SK-N-SH (cell line): ENCODE measurements around the gene ZCWPW2. TPM values are rescaled to one million over a fixed set of nuclear protein-coding genes. Genes with fewer than 3 reads are reported as not detected.

Experiments used
- CTCF ChIA-PET: fragments of 300-600, 350-600 bp; formaldehyde crosslinking; extraction: SDS; loops from one replicate; lab custom pipeline; 2021; lab: Yijun Ruan, JAX
- POLR2A ChIA-PET: fragments of 350-600 bp; sonication (Branson Sonifier 250); formaldehyde crosslinking; extraction: SDS; loops from one replicate; lab custom pipeline; 2020; ENCODE audit warnings: antibody characterized with exemption, inconsistent platforms; lab: Yijun Ruan, JAX
- DNase-seq: peaks from one replicate; pipeline ENCODE4 v3.0.0; 2012
- H2AFZ ChIP-seq: fragments of 200-600 bp; sonication (generic); 2 replicates; pipeline ENCODE4 v1.8.1; 2016; ENCODE audit warnings: antibody characterized with exemption, mild to moderate bottlenecking, low read depth
- H3F3A ChIP-seq: fragments of 200-600 bp; sonication (generic); replicated peaks from 2 replicates; pipeline ENCODE3; 2016; ENCODE audit warnings: antibody characterized with exemption, mild to moderate bottlenecking; ENCODE audit not compliant: insufficient read depth
- H3K27ac ChIP-seq, 2 experiments: fragments of 200-500 bp in 1 of 2; fragments of 200-600 bp in 1 of 2; sonication (Bioruptor generic) in 1 of 2; sonication (generic), shearing (Covaris generic) in 1 of 2; 2 replicates each; pipeline versions ENCODE4 v1.5.1 to v1.6.1; 2014 to 2016; ENCODE audit warnings: low read depth in 2 of 2, inconsistent platforms in 1 of 2, low read length in 1 of 2, mild to moderate bottlenecking in 1 of 2, mixed read lengths in 1 of 2
- H3K27me3 ChIP-seq: fragments of 200-600 bp; sonication (generic), shearing (Covaris generic); 2 replicates; pipeline ENCODE4 v1.6.1; 2016; ENCODE audit warnings: mixed run types; ENCODE audit not compliant: insufficient read depth
- H3K36me3 ChIP-seq, 2 experiments: fragments of 200-500 bp in 1 of 2; fragments of 200-600 bp in 1 of 2; sonication (Bioruptor generic) in 1 of 2; sonication (generic) in 1 of 2; replicated peaks in 1 of 2; 2 replicates each; pipeline versions ENCODE3 to v1.5.1; 2014 to 2016; ENCODE audit warnings: low read length in 1 of 2, mild to moderate bottlenecking in 1 of 2; ENCODE audit not compliant: insufficient read depth in 2 of 2, control insufficient read depth in 1 of 2
- H3K4me1 ChIP-seq, 2 experiments: fragments of 200-500 bp in 1 of 2; fragments of 200-600 bp in 1 of 2; sonication (Bioruptor generic) in 1 of 2; sonication (generic), shearing (Covaris generic) in 1 of 2; 2 replicates each; pipeline versions ENCODE4 v1.5.1 to v1.6.1; 2014 to 2016; ENCODE audit warnings: low read depth in 1 of 2, low read length in 1 of 2, mixed run types in 1 of 2; ENCODE audit not compliant: insufficient read depth in 2 of 2, control insufficient read depth in 1 of 2
- H3K4me2 ChIP-seq: fragments of 200-600 bp; sonication (generic), shearing (Covaris generic); 2 replicates; pipeline ENCODE4 v1.6.1; 2017; ENCODE audit warnings: mixed run types
- H3K4me3 ChIP-seq, 2 experiments: fragments of 200-500 bp in 1 of 2; fragments of 200-600 bp in 1 of 2; sonication (Bioruptor generic) in 1 of 2; sonication (generic), shearing (Covaris generic) in 1 of 2; 2 replicates each; pipeline versions ENCODE4 v1.5.1 to v1.8.1; 2014 to 2016; ENCODE audit warnings: low read depth in 2 of 2, inconsistent platforms in 1 of 2, low read length in 1 of 2, mild to moderate bottlenecking in 1 of 2, mixed read lengths in 1 of 2, moderate library complexity in 1 of 2
- H3K79me2 ChIP-seq: fragments of 200-600 bp; sonication (generic); 2 replicates; pipeline ENCODE4 v1.8.1; 2017; ENCODE audit warnings: mild to moderate bottlenecking; ENCODE audit not compliant: insufficient read depth
- H3K9ac ChIP-seq: fragments of 200-600 bp; sonication (generic); 2 replicates; pipeline ENCODE4 v1.6.1; 2017; ENCODE audit warnings: mixed run types
- H3K9me2 ChIP-seq: fragments of 200-600 bp; sonication (generic); 2 replicates; pipeline ENCODE4 v1.6.1; 2017; ENCODE audit warnings: mixed run types
- H3K9me3 ChIP-seq: fragments of 200-600 bp; sonication (generic); 2 replicates; pipeline ENCODE4 v1.6.1; 2017; ENCODE audit warnings: mixed run types, mild to moderate bottlenecking, moderate library complexity
- H4K20me1 ChIP-seq: fragments of 200-600 bp; sonication (generic); 2 replicates; pipeline ENCODE4 v1.6.1; 2017; ENCODE audit warnings: mild to moderate bottlenecking, mixed run types; ENCODE audit not compliant: insufficient read depth
- CHD2 ChIP-seq: fragments of 150-350 bp; IDR thresholded peaks from 2 replicates; pipeline ENCODE4 v1.6.1; 2018; ENCODE audit warnings: low read length; ENCODE audit not compliant: partially characterized antibody
- EP300 ChIP-seq, 2 experiments: IDR thresholded peaks; 2 replicates each; pipeline versions ENCODE4 v1.4.0 to v1.6.1; 2012; ENCODE audit warnings: borderline replicate concordance in 1 of 2, low read depth in 1 of 2, low read length in 1 of 2
- FOXM1 ChIP-seq: IDR thresholded peaks from 2 replicates; pipeline ENCODE4 v1.4.0; 2012; ENCODE audit warnings: low read depth, mild to moderate bottlenecking
- GABPA ChIP-seq: IDR thresholded peaks from 2 replicates; pipeline ENCODE4 v1.4.0; 2012; ENCODE audit warnings: low read depth, mild to moderate bottlenecking
- GATA2 ChIP-seq: sonication (generic); formaldehyde crosslinking; IDR thresholded peaks from 2 replicates; pipeline ENCODE4 v1.5.0; 2020; ENCODE audit warnings: mild to moderate bottlenecking, missing genetic modification reagents
- MAX ChIP-seq: IDR thresholded peaks from 2 replicates; pipeline ENCODE4 v1.4.0; 2012; ENCODE audit warnings: low read depth
- NFIC ChIP-seq: IDR thresholded peaks from 2 replicates; pipeline ENCODE4 v1.4.0; 2012; ENCODE audit warnings: borderline replicate concordance
- POLR2AphosphoS5 ChIP-seq: IDR thresholded peaks from 2 replicates; pipeline ENCODE4 v1.6.1; 2012; ENCODE audit warnings: low read depth, low read length
- RFX5 ChIP-seq: IDR thresholded peaks from 2 replicates; pipeline ENCODE4 v1.6.1; 2012; ENCODE audit warnings: mild to moderate bottlenecking, improper control_type of control experiment, low read length
- SMC3 ChIP-seq: IDR thresholded peaks from 2 replicates; pipeline ENCODE4 v1.6.1; 2012; ENCODE audit warnings: low read depth, low read length, improper control_type of control experiment
- TEAD4 ChIP-seq: IDR thresholded peaks from 2 replicates; pipeline ENCODE4 v1.4.0; 2012; ENCODE audit warnings: mild to moderate bottlenecking, borderline replicate concordance; ENCODE audit not compliant: insufficient read depth
- YY1 ChIP-seq: IDR thresholded peaks from 2 replicates; pipeline ENCODE4 v1.4.0; 2012; ENCODE audit warnings: low read depth, mild to moderate bottlenecking
- WGBS: methylation state at CpG from one replicate; pipeline ENCODE4 v1.1.6; 2017; ENCODE audit warnings: low lambda C conversion rate; 5-methylcytosine and 5-hydroxymethylcytosine counted together
- polyA plus RNA-seq, 3 experiments: library from polyadenylated mRNA; depleted of rRNA; stranded (reverse); fragments of >200 nt; gene quantifications; 2 replicates each; pipeline ENCODE4 v1.2.3, GENCODE V29; 2012
- TF ChIP-seq, protein P1 (sequence below): IDR thresholded peaks from 2 replicates; pipeline ENCODE4 v1.6.1; 2012; ENCODE audit warnings: mild to moderate bottlenecking, low read depth, low read length, moderate library complexity

The ZCWPW2 gene
- polyA plus RNA-seq, 1 of the 3 experiments (the other 2 are of a cell fraction): 0.13 TPM

- TF ChIP-seq RFX5: no peak
- TF ChIP-seq SMC3: no peak
- TF ChIP-seq, protein P1, sequence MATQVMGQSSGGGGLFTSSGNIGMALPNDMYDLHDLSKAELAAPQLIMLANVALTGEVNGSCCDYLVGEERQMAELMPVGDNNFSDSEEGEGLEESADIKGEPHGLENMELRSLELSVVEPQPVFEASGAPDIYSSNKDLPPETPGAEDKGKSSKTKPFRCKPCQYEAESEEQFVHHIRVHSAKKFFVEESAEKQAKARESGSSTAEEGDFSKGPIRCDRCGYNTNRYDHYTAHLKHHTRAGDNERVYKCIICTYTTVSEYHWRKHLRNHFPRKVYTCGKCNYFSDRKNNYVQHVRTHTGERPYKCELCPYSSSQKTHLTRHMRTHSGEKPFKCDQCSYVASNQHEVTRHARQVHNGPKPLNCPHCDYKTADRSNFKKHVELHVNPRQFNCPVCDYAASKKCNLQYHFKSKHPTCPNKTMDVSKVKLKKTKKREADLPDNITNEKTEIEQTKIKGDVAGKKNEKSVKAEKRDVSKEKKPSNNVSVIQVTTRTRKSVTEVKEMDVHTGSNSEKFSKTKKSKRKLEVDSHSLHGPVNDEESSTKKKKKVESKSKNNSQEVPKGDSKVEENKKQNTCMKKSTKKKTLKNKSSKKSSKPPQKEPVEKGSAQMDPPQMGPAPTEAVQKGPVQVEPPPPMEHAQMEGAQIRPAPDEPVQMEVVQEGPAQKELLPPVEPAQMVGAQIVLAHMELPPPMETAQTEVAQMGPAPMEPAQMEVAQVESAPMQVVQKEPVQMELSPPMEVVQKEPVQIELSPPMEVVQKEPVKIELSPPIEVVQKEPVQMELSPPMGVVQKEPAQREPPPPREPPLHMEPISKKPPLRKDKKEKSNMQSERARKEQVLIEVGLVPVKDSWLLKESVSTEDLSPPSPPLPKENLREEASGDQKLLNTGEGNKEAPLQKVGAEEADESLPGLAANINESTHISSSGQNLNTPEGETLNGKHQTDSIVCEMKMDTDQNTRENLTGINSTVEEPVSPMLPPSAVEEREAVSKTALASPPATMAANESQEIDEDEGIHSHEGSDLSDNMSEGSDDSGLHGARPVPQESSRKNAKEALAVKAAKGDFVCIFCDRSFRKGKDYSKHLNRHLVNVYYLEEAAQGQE: peak; percentile 86
- TF ChIP-seq MAX: peak; percentile 81
- peak; percentile 80 for TF ChIP-seq NFIC
- no peak for TF ChIP-seq FOXM1
- TF ChIP-seq TEAD4: no peak
- peak; percentile 74 for TF ChIP-seq GABPA
- TF ChIP-seq YY1: peak; percentile 12; the same call in 1 of the 2 replicates
Measured at GRCh38 chr3:28348629-28349468, at the start of gene ZCWPW2, which contains the start of gene AZI2 (continued).

GRCh38 chr3:28299705-28300104, 48.8 kb upstream of the ZCWPW2 start:
- no peaks in the 10 kb centered on the region for H4K20me1 ChIP-seq
- ChIA-PET POLR2A (no interaction called here), CTCF (interaction anchor here (1.5 kb wide), 1 partner anchor 14 kb away, joined by 3 read pairs; no protein-coding TSS in a partner anchor)
- H3K4me2 ChIP-seq: no peak overlapping the region
- peaks cover 4 to 11% of the 10 kb centered on the region in 2 experiments for H3K36me3 ChIP-seq
- H3K79me2 ChIP-seq: no peaks in the 10 kb centered on the region
- H3F3A ChIP-seq: peaks cover 3% of the 10 kb centered on the region
- H3K9me2 ChIP-seq: no peaks in the 10 kb centered on the region
- H3K4me1 ChIP-seq: no peaks in the 10 kb centered on the region; a peak in 2 of 4 replicates
- 88% methylated on average over 1 of the region's 1 CpG for WGBS
- no peak overlapping the region for H3K27ac ChIP-seq
- H2AFZ ChIP-seq: no peak overlapping the region
- TF ChIP-seq NFIC: no peak
- TF ChIP-seq GATA2 (CRISPR knock-in tag): no peak
- no peak for TF ChIP-seq POLR2AphosphoS5
- TF ChIP-seq CHD2: no peak
- no peak for TF ChIP-seq EP300 (IDR thresholded peaks at IDR 0.05; ENCODE audit: borderline replicate concordance in 1 of 2, low read depth in 1 of 2, low read length in 1 of 2)
- DNase-seq: no peak
- no peaks in the 10 kb centered on the region for H3K27me3 ChIP-seq
- H3K4me3 ChIP-seq: no peak overlapping the region
- H3K9ac ChIP-seq: no peak overlapping the region
- no peaks in the 10 kb centered on the region for H3K9me3 ChIP-seq
